K562 (cell line): ENCODE measurements around the gene PPM1F. TPM values are rescaled to one million over a fixed set of nuclear protein-coding genes. Genes with fewer than 3 reads are reported as not detected.

Experiments used
- KDM1A ChIP-seq, 2 experiments: fragments of 450-650 bp; IDR thresholded peaks; 2 replicates each; pipeline ENCODE4 v1.6.1; 2016; ENCODE audit warnings: mild to moderate bottlenecking in 2 of 2
- POLR2G ChIP-seq: fragments of 200-400 bp; formaldehyde crosslinking; IDR thresholded peaks from 2 replicates; pipeline ENCODE4 v1.6.1; 2017; ENCODE audit warnings: low read depth, mild to moderate bottlenecking, antibody characterized with exemption, low read length, moderate library complexity
- PTRF ChIP-seq: fragments of 450-650 bp; IDR thresholded peaks from 2 replicates; pipeline ENCODE4 v1.6.1; 2016; ENCODE audit warnings: mild to moderate bottlenecking, missing genetic modification characterization, missing compliant biosample characterization
- SETDB1 ChIP-seq: IDR thresholded peaks from one replicate; pipeline ENCODE4 v1.6.1; 2012; ENCODE audit warnings: low read length, control low read depth, inconsistent platforms
- SOX6 ChIP-seq: fragments of 450-650 bp; IDR thresholded peaks from 2 replicates; pipeline ENCODE4 v1.6.1; 2014; ENCODE audit warnings: mild to moderate bottlenecking
- SRF ChIP-seq, 2 experiments: fragments of 250-450, 450-650 bp in 1 of 2; sonication (Bioruptor Pico) in 1 of 2; sonication (generic) in 1 of 2; formaldehyde crosslinking; IDR thresholded peaks; 2 replicates each; pipeline versions ENCODE4 v1.5.0 to v1.5.1; 2020 to 2022; ENCODE audit warnings: mild to moderate bottlenecking in 1 of 2, missing genetic modification reagents in 1 of 2
- SRSF7 ChIP-seq: fragments of 200-400 bp; formaldehyde crosslinking; optimal IDR thresholded peaks from 2 replicates; pipeline ENCODE3; 2017; ENCODE audit warnings: mild to moderate bottlenecking, low read depth, low read length
- ZFP30 ChIP-seq: fragments of 250-450 bp; sonication (Bioruptor Pico); IDR thresholded peaks from 2 replicates; pipeline ENCODE4 v1.8.0; 2022; ENCODE audit warnings: moderate library complexity, mild to moderate bottlenecking, inconsistent platforms, borderline replicate concordance
- ZNF583 ChIP-seq: fragments of 250-450 bp; sonication (Bioruptor Pico); IDR thresholded peaks from 2 replicates; pipeline ENCODE4 v1.4.0; 2020
- polyA plus RNA-seq, 8 experiments: library from polyadenylated mRNA; depleted of rRNA in 4 of 8; stranded (reverse) in 5 of 8; unstranded in 3 of 8; fragments of >200 nt; fragmentation: Nextera tagmentation in 2 of 8; fragmentation: Illumina TruSeq in 1 of 8; extraction: Ambion mirVana in 2 of 8; extraction: Trizol in 1 of 8; gene quantifications; 2 replicates each; pipeline versions ENCODE4 v1.2.1 to v1.2.3, GENCODE V29; 2011 to 2014; ENCODE audit warnings: inconsistent platforms in 1 of 8, missing spikeins in 1 of 8
- total RNA-seq, 7 experiments: library from RNA; depleted of rRNA in 6 of 7; stranded (reverse); fragments of >200 nt in 6 of 7; fragmentation: Illumina TruSeq in 2 of 7; extraction: Trizol in 2 of 7; gene quantifications; 2 replicates each; pipeline versions ENCODE4 v1.2.1 to v1.2.3, GENCODE V29; 2011 to 2021; ENCODE audit warnings: low replicate concordance in 1 of 7
- TF ChIP-seq, protein P1 (sequence below): fragments of 250-450 bp; sonication (Bioruptor Pico); IDR thresholded peaks from 2 replicates; pipeline ENCODE4 v1.4.0; 2020
- TF ChIP-seq, protein P2 (sequence below): fragments of 250-450 bp; sonication (Bioruptor Pico); IDR thresholded peaks from 2 replicates; pipeline ENCODE4 v1.8.0; 2022; ENCODE audit warnings: inconsistent platforms, mild to moderate bottlenecking, moderate library complexity, borderline replicate concordance

PPM1F gene
- total and polyA plus RNA-seq, 9 of the 15 experiments (the other 6 are each of a cell fraction or from before 2014, with no cell fraction given): 2.1 to 159 (median 64.0) TPM

DNA sequence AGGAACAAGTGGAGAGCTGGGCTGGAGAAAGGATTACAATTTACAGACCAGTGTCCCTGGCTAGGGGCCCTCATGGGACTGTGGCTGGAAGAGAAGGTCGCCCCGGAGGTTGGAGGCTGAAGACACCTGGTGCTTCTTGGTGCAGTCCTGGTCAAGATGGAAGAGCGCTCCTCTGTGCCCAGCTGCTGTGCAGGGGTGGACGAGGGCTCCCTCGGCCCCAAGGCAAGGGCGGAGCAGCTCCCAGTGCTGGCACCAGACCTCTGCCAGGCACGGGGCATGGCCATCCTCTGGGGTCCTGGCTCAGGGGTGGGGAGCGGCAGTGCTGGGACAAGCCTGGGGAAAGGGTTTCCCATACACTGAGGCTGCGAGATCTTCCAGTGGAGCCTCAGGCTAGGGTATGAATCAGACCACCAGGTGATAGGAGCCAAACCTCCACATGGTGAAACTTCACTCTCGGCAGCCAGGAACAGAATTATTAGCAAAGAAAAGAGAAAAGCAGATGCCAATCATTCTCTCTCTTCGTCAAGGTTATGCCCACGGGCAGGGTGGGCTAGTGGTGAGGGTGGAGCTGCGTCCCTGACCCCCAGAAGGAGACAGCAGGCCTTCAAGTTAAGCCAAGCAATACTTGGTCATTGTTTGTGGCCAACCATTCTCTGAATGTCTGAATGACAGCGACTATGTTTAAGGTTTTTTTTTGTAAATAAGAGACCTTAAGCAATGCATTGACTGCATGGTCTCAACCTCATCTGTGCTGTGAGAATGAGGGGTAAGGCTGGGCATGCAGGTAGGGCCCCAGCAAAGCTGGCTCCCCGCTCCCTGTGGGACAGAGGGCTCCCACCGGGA lies 32.1 kb downstream of the PPM1F start (continued):
- TF ChIP-seq, protein P1, sequence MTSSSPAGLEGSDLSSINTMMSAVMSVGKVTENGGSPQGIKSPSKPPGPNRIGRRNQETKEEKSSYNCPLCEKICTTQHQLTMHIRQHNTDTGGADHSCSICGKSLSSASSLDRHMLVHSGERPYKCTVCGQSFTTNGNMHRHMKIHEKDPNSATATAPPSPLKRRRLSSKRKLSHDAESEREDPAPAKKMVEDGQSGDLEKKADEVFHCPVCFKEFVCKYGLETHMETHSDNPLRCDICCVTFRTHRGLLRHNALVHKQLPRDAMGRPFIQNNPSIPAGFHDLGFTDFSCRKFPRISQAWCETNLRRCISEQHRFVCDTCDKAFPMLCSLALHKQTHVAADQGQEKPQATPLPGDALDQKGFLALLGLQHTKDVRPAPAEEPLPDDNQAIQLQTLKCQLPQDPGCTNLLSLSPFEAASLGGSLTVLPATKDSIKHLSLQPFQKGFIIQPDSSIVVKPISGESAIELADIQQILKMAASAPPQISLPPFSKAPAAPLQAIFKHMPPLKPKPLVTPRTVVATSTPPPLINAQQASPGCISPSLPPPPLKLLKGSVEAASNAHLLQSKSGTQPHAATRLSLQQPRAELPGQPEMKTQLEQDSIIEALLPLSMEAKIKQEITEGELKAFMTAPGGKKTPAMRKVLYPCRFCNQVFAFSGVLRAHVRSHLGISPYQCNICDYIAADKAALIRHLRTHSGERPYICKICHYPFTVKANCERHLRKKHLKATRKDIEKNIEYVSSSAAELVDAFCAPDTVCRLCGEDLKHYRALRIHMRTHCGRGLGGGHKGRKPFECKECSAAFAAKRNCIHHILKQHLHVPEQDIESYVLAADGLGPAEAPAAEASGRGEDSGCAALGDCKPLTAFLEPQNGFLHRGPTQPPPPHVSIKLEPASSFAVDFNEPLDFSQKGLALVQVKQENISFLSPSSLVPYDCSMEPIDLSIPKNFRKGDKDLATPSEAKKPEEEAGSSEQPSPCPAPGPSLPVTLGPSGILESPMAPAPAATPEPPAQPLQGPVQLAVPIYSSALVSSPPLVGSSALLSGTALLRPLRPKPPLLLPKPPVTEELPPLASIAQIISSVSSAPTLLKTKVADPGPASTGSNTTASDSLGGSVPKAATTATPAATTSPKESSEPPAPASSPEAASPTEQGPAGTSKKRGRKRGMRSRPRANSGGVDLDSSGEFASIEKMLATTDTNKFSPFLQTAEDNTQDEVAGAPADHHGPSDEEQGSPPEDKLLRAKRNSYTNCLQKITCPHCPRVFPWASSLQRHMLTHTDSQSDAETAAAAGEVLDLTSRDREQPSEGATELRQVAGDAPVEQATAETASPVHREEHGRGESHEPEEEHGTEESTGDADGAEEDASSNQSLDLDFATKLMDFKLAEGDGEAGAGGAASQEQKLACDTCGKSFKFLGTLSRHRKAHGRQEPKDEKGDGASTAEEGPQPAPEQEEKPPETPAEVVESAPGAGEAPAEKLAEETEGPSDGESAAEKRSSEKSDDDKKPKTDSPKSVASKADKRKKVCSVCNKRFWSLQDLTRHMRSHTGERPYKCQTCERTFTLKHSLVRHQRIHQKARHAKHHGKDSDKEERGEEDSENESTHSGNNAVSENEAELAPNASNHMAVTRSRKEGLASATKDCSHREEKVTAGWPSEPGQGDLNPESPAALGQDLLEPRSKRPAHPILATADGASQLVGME (CRISPR knock-in tag): 0 out of 2 replicates have a peak, but pooled peaks have one; percentile 23
- TF ChIP-seq POLR2G (peak; percentile 27; the same call in 1 of the 2 replicates), SRSF7 (no peak), PTRF (tag) (no peak), SRF (CRISPR knock-in tag; IDR thresholded peaks at IDR 0.05) (0 out of 4 replicates have a peak, but pooled peaks of 1 of the 2 experiments have one; percentile 46), ZFP30 (CRISPR knock-in tag) (0 out of 2 replicates have a peak, but pooled peaks have one; percentile 38), ZNF583 (CRISPR knock-in tag) (peak; percentile 40; the same call in 1 of the 2 replicates), SETDB1 (peak; percentile 82), KDM1A (IDR thresholded peaks at IDR 0.05) (no peak), SOX6 (no peak)
- TF ChIP-seq, protein P2, sequence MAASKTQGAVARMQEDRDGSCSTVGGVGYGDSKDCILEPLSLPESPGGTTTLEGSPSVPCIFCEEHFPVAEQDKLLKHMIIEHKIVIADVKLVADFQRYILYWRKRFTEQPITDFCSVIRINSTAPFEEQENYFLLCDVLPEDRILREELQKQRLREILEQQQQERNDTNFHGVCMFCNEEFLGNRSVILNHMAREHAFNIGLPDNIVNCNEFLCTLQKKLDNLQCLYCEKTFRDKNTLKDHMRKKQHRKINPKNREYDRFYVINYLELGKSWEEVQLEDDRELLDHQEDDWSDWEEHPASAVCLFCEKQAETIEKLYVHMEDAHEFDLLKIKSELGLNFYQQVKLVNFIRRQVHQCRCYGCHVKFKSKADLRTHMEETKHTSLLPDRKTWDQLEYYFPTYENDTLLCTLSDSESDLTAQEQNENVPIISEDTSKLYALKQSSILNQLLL: 0 out of 2 replicates have a peak, but pooled peaks have one; percentile 61
